Gastrocnemius medialis (tissue), 4 donors: Measurements from ENCODE around the gene SLC1A5. TPM values are rescaled to one million over a fixed set of nuclear protein-coding genes. Genes with fewer than 3 reads are reported as not detected.

Source experiments
- ATAC-seq, 2 donors: fragments of 150-250 bp; one replicate each; pipeline ENCODE4 v1.9.1; 2016
- DNase-seq, 2 donors: peaks; one replicate each; pipeline ENCODE4 v3.0.0-alpha.2; 2019
- H3K27ac ChIP-seq, 4 donors: fragments of 200-600 bp; sonication (generic); 1 replicate in 1 of 4; 2 replicates in 3 of 4; pipeline ENCODE4 v1.5.1; 2016 to 2018; ENCODE audit warnings: mild to moderate bottlenecking in 2 of 4, moderate library complexity in 1 of 4
- H3K27me3 ChIP-seq, 3 donors: fragments of 200-600 bp; sonication (generic) in 2 of 3; 1 replicate in 1 of 3; 2 replicates in 2 of 3; pipeline versions ENCODE4 v1.5.1 to v1.6.0; 2016 to 2019; ENCODE audit warnings: mild to moderate bottlenecking in 1 of 3, moderate library complexity in 1 of 3
- H3K36me3 ChIP-seq, 2 donors: fragments of 200-600 bp; sonication (generic) in 1 of 2; one replicate each; pipeline ENCODE4 v1.5.1; 2017 to 2018
- H3K4me1 ChIP-seq, 2 donors: fragments of 200-600 bp; sonication (generic) in 1 of 2; one replicate each; pipeline ENCODE4 v1.5.1; 2016 to 2017; ENCODE audit warnings: mild to moderate bottlenecking in 2 of 2
- H3K4me3 ChIP-seq, 4 donors: fragments of 200-600 bp; sonication (generic) in 3 of 4; 1 replicate in 1 of 4; 2 replicates in 3 of 4; pipeline ENCODE4 v1.5.1; 2016 to 2019; ENCODE audit warnings: mild to moderate bottlenecking in 2 of 4
- H3K9me3 ChIP-seq, 3 donors: fragments of 200-600 bp; sonication (generic) in 2 of 3; 1 replicate in 1 of 3; 2 replicates in 2 of 3; pipeline ENCODE4 v1.5.1; 2016 to 2019
- POLR2A ChIP-seq, 2 donors: fragments of 450-650 bp; IDR thresholded peaks; one replicate each; pipeline ENCODE4 v1.6.1; 2017; ENCODE audit warnings: antibody characterized with exemption in 2 of 2, mild to moderate bottlenecking in 2 of 2, moderate library complexity in 2 of 2
- in situ Hi-C, 4 donors: fragments of 200-750 bp; cut with MboI; loops; one replicate each; pipeline versions ENCODE4 v1.15.0 to v1.8.0; 2017; ENCODE audit warnings: low sequenced_read_pairs in 4 of 4
- intact Hi-C: fragments of 100-400 bp; cut with DNase I; formaldehyde crosslinking; loops from one replicate; pipeline ENCODE4 v1.15.1; 2023; ENCODE audit warnings: low total_unique reads
- total RNA-seq, 4 donors: library from RNA; depleted of rRNA; stranded (reverse); fragments of >200 nt; gene quantifications; one replicate each; pipeline versions ENCODE4 v1.1.0 to v1.2.3, GENCODE V29; 2016
- TF ChIP-seq, protein P1 (sequence below), 5 experiments: fragments of 450-650 bp in 3 of 5; fragments of 200-600 bp in 2 of 5; sonication (generic) in 2 of 5; IDR thresholded peaks in 4 of 5; conservative IDR thresholded peaks in 1 of 5; 1 replicate in 4 of 5; 2 replicates in 1 of 5; pipeline ENCODE4 v1.5.1; 2016 to 2019; ENCODE audit warnings: antibody characterized with exemption in 5 of 5, mild to moderate bottlenecking in 3 of 5, moderate library complexity in 3 of 5

Gene SLC1A5
- total RNA-seq, 4 donors from 2014 or later: 7.6 to 18.5 (median 10.7) TPM

- ATAC-seq: no peak
- no peak for TF ChIP-seq POLR2A (IDR thresholded peaks at IDR 0.05)
- TF ChIP-seq, protein P1, sequence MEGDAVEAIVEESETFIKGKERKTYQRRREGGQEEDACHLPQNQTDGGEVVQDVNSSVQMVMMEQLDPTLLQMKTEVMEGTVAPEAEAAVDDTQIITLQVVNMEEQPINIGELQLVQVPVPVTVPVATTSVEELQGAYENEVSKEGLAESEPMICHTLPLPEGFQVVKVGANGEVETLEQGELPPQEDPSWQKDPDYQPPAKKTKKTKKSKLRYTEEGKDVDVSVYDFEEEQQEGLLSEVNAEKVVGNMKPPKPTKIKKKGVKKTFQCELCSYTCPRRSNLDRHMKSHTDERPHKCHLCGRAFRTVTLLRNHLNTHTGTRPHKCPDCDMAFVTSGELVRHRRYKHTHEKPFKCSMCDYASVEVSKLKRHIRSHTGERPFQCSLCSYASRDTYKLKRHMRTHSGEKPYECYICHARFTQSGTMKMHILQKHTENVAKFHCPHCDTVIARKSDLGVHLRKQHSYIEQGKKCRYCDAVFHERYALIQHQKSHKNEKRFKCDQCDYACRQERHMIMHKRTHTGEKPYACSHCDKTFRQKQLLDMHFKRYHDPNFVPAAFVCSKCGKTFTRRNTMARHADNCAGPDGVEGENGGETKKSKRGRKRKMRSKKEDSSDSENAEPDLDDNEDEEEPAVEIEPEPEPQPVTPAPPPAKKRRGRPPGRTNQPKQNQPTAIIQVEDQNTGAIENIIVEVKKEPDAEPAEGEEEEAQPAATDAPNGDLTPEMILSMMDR (IDR thresholded peaks at IDR 0.05 in 4 of 5, conservative IDR thresholded peaks at IDR 0.05 in 1 of 5): no peak
- in situ Hi-C loops (no loop called here), intact Hi-C loops (no loop called here)
- Histone ChIP-seq H3K27me3 (no peaks in the 10 kb centered on the region), H3K27ac (no peak overlapping the region), H3K36me3 (peaks cover 0 to 85% of the 10 kb centered on the region in 2 donors), H3K4me1 (peaks cover 10 to 12% of the 10 kb centered on the region in 2 donors), H3K9me3 (no peaks in the 10 kb centered on the region), H3K4me3 (no peak overlapping the region)
- DNase-seq: no peak
Measured at GRCh38 chr19:46733690-46734292, 54.6 kb downstream of the SLC1A5 start.

- Histone ChIP-seq H3K27ac (no peak overlapping the region), H3K27me3 (no peaks in the 10 kb centered on the region), H3K4me3 (no peak overlapping the region), H3K4me1 (peaks cover 5 to 8% of the 10 kb centered on the region in 2 donors), H3K9me3 (no peaks in the 10 kb centered on the region), H3K36me3 (peaks cover 0 to 85% of the 10 kb centered on the region in 2 donors)
- in situ Hi-C loops (no loop called here), intact Hi-C loops (no loop called here)
- TF ChIP-seq, protein P1 (IDR thresholded peaks at IDR 0.05 in 4 of 5, conservative IDR thresholded peaks at IDR 0.05 in 1 of 5): no peak
- TF ChIP-seq POLR2A (IDR thresholded peaks at IDR 0.05): no peak
- ATAC-seq: no peak
- peak; percentile 28 to 48 for DNase-seq
Measured at GRCh38 chr19:46732966-46733689, 55.3 kb downstream of the SLC1A5 start.

- DNase-seq (no peak), ATAC-seq (no peak)
- Histone ChIP-seq H3K9me3 (no peaks in the 10 kb centered on the region), H3K27ac (no peak overlapping the region), H3K27me3 (no peaks in the 10 kb centered on the region), H3K36me3 (peaks cover 0 to 85% of the 10 kb centered on the region in 2 donors), H3K4me3 (no peak overlapping the region), H3K4me1 (peaks cover 0 to 6% of the 10 kb centered on the region in 2 donors)
- intact Hi-C loops: no loop called here
- in situ Hi-C loops: no loop called here
- TF ChIP-seq, protein P1 (IDR thresholded peaks at IDR 0.05 in 4 of 5, conservative IDR thresholded peaks at IDR 0.05 in 1 of 5): no peak
- no peak for TF ChIP-seq POLR2A (IDR thresholded peaks at IDR 0.05)
Measured at GRCh38 chr19:46732172-46732938, 56.0 kb downstream of the SLC1A5 start.

DNA sequence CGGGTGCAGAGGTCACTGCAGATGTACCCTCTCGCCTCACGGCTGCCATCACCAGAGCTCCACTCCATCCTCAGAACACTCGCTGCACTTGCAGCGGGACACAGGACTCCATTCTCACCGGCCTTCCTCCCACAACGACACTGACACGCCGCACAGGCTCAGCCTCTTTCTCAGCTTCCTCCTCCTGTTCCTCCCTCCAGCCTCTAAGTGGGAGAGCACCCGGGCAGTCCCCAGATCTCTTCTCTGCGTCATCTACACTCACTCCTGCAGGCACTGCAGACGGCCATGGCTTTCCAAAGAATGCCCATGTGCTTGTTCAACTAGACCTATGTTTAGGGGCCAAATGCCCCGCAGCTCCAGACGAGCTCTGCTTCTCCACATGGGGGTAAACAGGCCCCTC lies 56.8 kb downstream of the SLC1A5 start:
- Histone ChIP-seq H3K4me3 (no peak overlapping the region), H3K27ac (no peak overlapping the region), H3K36me3 (peaks cover 0 to 85% of the 10 kb centered on the region in 2 donors), H3K27me3 (no peaks in the 10 kb centered on the region), H3K9me3 (no peaks in the 10 kb centered on the region), H3K4me1 (peaks cover 4 to 7% of the 10 kb centered on the region in 2 donors)
- ATAC-seq (no peak), DNase-seq (no peak)
- in situ Hi-C loops (no loop called here), intact Hi-C loops (no loop called here)
- no peak for TF ChIP-seq POLR2A (IDR thresholded peaks at IDR 0.05)
- TF ChIP-seq, protein P1 (IDR thresholded peaks at IDR 0.05 in 4 of 5, conservative IDR thresholded peaks at IDR 0.05 in 1 of 5): no peak
